ENCODE data around the gene SLC45A1. TPM values are rescaled to one million over a fixed set of nuclear protein-coding genes. Genes with fewer than 3 reads are reported as not detected.
A peak's percentile ranks its signal among the peaks of the same experiment; 100 is the strongest.

SLC45A1 gene
- total and polyA plus RNA-seq, 9 donors: 0.70 to 7.2 (median 4.5) TPM

DNA sequence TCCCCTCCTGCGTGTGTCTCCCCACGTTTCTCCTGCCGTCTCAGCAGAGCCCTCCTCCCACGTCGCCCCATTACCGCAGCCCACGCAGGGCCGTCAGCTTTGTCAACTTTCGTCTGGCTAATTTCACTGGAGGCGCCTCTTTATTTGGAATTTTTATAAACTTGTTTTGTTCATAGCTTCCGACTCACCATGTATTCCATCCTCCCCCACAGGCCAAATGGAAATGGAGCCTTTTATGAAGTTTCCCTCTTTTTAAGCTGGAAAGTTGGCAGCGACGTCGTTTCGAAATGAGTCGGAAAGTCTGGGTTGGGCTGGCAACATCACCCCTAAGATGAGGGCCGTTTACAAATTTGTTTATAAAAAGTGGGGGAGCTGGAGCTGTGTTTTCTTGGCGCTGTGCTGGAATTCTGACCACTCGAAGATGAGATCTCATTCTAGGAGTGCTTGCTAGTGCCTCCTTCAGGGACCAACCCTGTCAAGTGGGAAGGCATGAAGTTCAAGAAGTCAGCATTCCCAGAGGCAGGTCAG lies 23.7 kb upstream of the SLC45A1 start:
- H3K4me1 ChIP-seq (ENCODE audit: insufficient read depth): peaks cover 7% of the 10 kb centered on the region
- H3K4me3 ChIP-seq: peak overlapping the region; percentile 16
- DNase-seq: peak; percentile 58 to 70 (median 64)
- TF ChIP-seq, protein P1, sequence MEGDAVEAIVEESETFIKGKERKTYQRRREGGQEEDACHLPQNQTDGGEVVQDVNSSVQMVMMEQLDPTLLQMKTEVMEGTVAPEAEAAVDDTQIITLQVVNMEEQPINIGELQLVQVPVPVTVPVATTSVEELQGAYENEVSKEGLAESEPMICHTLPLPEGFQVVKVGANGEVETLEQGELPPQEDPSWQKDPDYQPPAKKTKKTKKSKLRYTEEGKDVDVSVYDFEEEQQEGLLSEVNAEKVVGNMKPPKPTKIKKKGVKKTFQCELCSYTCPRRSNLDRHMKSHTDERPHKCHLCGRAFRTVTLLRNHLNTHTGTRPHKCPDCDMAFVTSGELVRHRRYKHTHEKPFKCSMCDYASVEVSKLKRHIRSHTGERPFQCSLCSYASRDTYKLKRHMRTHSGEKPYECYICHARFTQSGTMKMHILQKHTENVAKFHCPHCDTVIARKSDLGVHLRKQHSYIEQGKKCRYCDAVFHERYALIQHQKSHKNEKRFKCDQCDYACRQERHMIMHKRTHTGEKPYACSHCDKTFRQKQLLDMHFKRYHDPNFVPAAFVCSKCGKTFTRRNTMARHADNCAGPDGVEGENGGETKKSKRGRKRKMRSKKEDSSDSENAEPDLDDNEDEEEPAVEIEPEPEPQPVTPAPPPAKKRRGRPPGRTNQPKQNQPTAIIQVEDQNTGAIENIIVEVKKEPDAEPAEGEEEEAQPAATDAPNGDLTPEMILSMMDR (IDR thresholded peaks at IDR 0.05): no peak
- no peak for TF ChIP-seq EP300 (IDR thresholded peaks at IDR 0.05)
- no peak for TF ChIP-seq POLR2A (IDR thresholded peaks at IDR 0.05)
- no peaks in the 10 kb centered on the region for H3K9me3 ChIP-seq
- peak overlapping the region in 1 of 2 donors; percentile 26 for H3K27ac ChIP-seq
- intact Hi-C loops (cut with DNase I): no loop called here
- 3 to 14% (median 5%) methylated on average over 19 of the region's 19 CpGs for WGBS, 3 donors
- H3K36me3 ChIP-seq: no peaks in the 10 kb centered on the region
- H3K27me3 ChIP-seq: no peaks in the 10 kb centered on the region

DNA sequence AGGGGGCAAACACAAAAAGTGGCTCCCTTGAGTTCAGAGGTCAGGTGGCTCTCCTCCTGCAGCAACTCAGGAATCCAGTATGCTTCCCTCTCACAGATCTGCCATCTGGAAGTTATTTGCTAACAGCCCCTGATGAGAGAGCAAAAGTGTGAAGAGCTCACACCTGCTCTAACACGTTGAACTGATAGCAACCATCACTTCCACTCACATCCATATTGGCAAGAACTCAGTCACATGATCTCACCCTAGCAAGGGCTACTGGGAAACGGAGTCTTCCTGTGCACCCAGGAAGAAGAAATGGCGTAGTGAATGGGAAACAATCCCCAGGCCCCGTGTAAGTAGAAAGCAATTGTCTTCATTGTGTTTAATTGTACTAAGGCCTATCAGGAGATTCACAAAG lies 20.7 kb upstream of the SLC45A1 start:
- intact Hi-C loops (cut with DNase I): no loop called here
- Histone ChIP-seq H3K27me3 (no peaks in the 10 kb centered on the region), H3K4me1 (ENCODE audit: insufficient read depth) (peaks cover 8% of the 10 kb centered on the region), H3K36me3 (no peaks in the 10 kb centered on the region), H3K4me3 (no peak overlapping the region), H3K27ac (no peak overlapping the region), H3K9me3 (no peaks in the 10 kb centered on the region)
- no peak for DNase-seq
- 88 to 91% (median 89%) methylated on average over 4 of the region's 4 CpGs for WGBS, 3 donors
- TF ChIP-seq POLR2A (IDR thresholded peaks at IDR 0.05) (no peak), EP300 (IDR thresholded peaks at IDR 0.05) (no peak)
- TF ChIP-seq, protein P1 (IDR thresholded peaks at IDR 0.05): no peak

DNA sequence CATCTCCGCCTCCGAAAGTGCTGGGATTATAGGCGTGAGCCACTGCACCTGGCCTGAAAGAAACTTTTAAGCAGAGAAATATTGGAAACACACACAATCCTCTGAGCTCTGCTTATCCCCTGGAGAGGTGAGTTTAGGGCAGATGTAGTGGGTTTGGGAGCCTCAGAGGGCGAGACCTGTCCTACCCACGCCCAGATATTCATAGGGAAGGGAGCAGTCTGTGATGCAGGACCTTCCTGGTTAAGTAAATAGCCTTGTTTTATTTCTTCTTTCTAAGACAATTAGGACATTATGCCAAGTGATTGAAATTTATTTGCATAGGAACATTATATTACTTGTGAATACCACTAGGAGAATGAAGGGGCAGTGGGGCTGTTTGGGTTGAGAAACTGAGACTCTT lies 18.0 kb upstream of the SLC45A1 start:
- no peak for TF ChIP-seq POLR2A (IDR thresholded peaks at IDR 0.05)
- TF ChIP-seq, protein P1 (IDR thresholded peaks at IDR 0.05): no peak
- TF ChIP-seq EP300 (IDR thresholded peaks at IDR 0.05): no peak
- Histone ChIP-seq H3K36me3 (no peaks in the 10 kb centered on the region), H3K4me3 (no peak overlapping the region), H3K4me1 (ENCODE audit: insufficient read depth) (peaks cover 4% of the 10 kb centered on the region), H3K9me3 (no peaks in the 10 kb centered on the region), H3K27ac (no peak overlapping the region), H3K27me3 (no peaks in the 10 kb centered on the region)
- DNase-seq: no peak
- whole genome bisulfite sequencing, 3 donors: 93 to 96% (median 95%) methylated on average over 5 of the region's 5 CpGs
- intact Hi-C loops (cut with DNase I): no loop called here

DNA sequence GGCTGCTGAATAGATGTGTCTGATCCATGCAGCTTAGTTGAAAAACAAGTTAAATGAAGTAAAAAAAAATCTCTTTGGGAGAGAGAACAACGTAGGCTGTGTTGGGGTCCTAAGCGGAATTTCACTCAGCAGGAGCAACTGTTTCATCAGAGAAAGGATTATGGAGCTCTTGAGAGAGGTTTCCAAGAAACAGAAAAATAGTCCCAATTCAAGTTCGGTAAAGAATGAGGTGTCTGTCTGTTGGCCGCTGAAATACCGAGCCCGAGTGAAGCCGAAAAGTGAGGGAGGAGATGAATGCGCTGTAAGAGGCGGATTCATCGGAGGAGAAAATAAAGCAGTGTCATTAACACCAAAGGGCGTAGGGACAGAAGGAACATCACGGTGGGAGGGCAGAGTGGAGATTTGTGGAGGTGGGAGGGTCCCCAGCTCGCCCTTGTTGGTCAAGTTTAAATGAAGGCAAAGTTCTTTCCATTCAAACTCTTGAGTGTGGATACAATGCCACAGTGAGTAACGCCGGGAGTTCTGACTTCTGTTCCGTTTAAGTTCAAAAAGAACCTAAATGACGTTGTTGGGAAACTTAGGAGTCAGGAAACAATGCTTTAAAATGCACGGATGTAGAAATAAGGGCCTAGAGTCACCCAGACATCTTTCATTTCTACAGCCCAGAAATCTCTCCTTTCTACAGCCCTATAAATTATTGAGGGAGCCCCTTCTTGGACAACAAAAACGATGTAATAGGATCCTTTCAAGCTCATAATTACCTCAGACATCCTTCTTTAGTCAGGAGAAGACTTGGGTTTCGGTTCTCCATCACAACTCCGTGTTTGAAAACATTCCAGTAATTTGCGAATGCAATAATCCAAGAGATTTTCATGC lies 15.6 kb upstream of the SLC45A1 start:
- intact Hi-C loops (cut with DNase I): no loop called here
- Histone ChIP-seq H3K36me3 (no peaks in the 10 kb centered on the region), H3K4me3 (no peak overlapping the region), H3K9me3 (no peaks in the 10 kb centered on the region), H3K27ac (no peak overlapping the region), H3K4me1 (ENCODE audit: insufficient read depth) (peaks cover 4% of the 10 kb centered on the region), H3K27me3 (no peaks in the 10 kb centered on the region)
- TF ChIP-seq POLR2A (IDR thresholded peaks at IDR 0.05) (no peak), EP300 (IDR thresholded peaks at IDR 0.05) (no peak)
- TF ChIP-seq, protein P1 (IDR thresholded peaks at IDR 0.05): no peak
- WGBS, 3 donors: 69 to 78% (median 73%) methylated on average over 22 of the region's 22 CpGs
- DNase-seq: no peak
